ENCODE measurements around the gene RAB33B.
A peak's percentile ranks its signal among the peaks of the same experiment; 100 is the strongest.
"Not testable (repeated sequence)": the region's sequence is repeated elsewhere in the genome, so short reads cannot be mapped to it uniquely, and the experiment has no call there.

RAB33B gene

DNA sequence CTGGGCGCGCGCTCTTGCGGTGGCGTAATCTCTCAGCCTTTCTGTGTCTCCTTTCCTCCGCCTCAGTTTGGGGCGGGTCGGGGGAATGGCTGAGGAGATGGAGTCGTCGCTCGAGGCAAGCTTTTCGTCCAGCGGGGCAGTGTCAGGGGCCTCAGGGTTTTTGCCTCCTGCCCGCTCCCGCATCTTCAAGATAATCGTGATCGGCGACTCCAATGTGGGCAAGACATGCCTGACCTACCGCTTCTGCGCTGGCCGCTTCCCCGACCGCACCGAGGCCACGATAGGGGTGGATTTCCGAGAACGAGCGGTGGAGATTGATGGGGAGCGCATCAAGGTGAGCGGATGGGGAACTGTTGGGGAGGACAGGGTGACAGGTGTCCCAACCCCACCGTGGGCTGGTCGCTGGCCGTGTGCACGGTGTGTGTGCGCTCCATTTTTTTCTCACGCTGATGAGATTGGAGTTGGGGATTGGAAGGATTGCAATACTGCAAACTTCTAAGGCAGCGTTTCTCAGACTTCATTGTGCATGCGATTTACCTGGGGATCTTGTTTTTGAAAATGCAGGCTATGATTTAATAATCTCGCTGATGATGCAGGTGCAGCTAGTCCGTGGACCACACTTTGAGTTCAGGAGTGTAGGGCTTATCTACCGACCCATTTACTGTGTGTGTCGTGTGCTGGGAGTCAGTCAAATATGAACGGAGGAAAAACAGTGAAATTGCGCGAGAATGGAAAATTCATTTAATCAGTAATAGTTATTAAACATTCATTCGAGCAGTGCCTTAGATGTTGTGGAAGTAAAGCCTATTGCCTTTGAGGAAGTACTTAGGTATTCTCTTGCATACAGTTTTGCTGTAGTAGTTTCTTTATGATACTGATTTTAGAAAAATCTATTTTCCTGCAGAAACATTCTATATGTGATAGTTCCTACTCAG lies at the start of gene RAB33B:
TSS of gene RAB33B (plus strand) at position 11 of the 935 bp plus-strand sequence. CDS start at position 86, 75 bp downstream.
- peak; percentile 53; the same call in 1 of the 2 replicates for TF ChIP-seq POLR2A (IDR thresholded peaks at IDR 0.05; ENCODE audit: low read depth, low read length)
- no peak for FAIRE-seq

DNA sequence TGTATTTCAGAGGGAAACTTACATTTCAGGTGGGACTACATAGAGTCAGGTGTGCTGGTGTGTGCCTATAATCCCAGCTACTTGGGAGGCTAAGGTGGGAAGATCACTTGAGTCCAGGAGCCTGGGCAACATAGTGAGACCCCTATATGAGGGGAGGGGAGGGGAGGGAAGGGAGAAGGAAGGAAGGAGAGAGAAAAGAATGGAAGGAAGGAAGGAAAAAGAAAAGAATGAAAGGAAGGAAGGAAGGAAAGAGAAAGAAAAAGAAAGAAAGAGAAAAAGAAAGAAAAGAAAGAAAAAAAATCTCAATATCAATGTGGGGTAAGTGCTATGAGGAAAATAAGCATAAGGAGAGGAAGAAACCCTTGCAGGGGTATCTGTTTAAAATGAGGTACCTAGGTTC lies 43.6 kb upstream of the RAB33B start:
- DNase-seq (ENCODE audit: insufficient read length, low spot score) (no peak), FAIRE-seq (no peak)
- no peak for TF ChIP-seq POLR2A (IDR thresholded peaks at IDR 0.05; ENCODE audit: low read depth, low read length)

More for the DNA sequence above, at the start of gene RAB33B:
- no peak for DNase-seq (ENCODE audit: insufficient read length, low spot score)

DNA sequence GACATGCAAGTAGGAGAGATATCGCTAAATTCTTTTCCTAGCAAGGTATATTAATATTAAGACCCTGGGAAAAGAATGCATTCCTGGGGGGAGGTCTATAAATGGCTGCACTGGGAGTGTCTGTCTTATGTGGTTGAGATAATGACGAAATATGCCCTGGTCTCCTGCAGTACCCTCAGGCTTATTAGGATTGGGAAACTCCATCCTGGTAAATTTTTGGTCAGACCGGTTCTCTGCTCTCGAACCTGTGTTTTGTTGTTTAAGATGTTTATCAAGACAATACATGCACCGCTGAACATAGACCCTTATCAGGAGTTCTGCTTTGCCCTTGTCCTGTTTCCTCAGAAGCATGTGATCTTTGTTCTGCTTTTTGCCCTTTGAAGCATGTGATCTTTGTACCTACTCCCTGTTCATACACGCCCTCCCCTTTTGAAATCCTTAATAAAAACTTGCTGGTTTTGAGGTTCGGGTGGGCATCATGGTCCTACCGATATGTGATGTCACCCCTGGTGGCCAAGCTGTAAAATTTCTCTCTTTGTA lies 39.2 kb upstream of the RAB33B start:
- not testable (repeated sequence) for FAIRE-seq; DNase-seq (ENCODE audit: insufficient read length, low spot score)

DNA sequence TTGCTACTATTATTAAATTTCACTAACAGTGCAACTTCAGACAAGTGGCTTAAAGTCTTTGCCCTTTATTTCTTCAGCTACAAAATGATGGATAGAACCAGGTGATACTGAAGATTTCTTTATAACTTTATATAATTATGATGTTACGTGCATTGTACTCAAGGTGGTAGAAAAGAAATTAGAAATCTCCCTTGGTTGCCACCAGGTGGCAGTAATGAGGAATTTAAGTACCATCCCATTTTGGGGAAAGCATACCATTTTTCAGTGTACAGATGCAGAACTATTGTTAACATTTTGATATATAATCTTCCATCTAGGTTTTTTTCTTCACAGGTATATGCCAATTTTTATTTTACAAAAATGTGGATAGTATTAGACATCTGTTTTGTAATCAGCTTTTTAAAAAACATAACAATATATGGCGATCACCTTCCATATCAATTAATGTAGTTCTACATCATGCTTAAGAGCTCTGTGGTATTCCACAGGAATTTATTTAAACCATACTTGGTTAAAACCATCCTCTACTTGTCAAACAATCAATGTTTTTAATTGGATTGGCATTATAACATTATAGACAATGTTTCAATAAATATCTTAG lies 37.7 kb upstream of the RAB33B start:
- DNase-seq (ENCODE audit: insufficient read length, low spot score) (no peak), FAIRE-seq (no peak)
- no peak for TF ChIP-seq POLR2A (IDR thresholded peaks at IDR 0.05; ENCODE audit: low read depth, low read length)

DNA sequence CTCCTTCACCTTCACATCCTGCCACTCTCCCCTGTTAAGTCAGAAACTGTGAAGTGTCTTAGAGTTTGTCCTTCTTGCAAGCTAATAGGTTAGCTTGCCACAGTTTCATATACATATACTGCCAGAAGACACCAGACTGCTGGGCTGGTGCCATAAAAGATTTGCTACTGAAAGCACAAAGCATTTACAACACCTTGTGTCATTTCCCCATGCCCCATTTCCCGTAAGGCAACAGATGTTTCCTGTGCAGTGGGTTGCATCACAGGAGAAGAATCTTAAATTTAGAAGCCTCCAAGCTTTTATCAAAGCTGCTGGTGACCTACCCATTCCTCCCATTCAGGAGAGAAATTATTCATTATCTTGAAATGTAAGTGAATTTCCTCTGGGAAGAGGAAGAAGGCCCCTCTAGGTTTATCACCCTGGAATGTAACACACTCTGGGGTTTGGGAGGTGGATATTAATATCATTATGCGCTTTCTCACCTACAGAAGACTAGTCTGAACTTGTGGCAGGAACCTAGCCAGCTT lies 34.5 kb upstream of the RAB33B start:
- FAIRE-seq, result no peak
- no peak for TF ChIP-seq POLR2A (IDR thresholded peaks at IDR 0.05; ENCODE audit: low read depth, low read length)
- DNase-seq (ENCODE audit: insufficient read length, low spot score), result no peak

DNA sequence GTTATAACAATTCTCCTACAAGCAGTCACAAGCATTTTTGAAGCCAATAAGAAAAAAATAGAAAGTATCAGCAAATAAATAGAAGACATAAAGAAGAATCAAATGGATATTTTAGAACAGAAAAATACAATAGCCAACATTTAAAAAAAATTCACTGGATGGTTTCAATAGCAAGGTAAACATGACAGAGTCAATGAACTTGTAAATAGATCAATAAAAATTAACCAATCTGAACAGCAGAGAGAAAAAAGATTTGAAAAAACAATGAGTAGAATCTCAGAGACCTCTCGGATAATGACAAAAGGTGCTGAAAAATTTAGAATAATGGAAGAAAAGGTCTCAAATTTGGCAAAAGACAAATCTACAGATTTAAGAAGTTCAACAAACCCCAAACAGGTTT lies 33.3 kb upstream of the RAB33B start:
- DNase-seq (ENCODE audit: insufficient read length, low spot score) (no peak), FAIRE-seq (no peak)
- TF ChIP-seq POLR2A (IDR thresholded peaks at IDR 0.05; ENCODE audit: low read depth, low read length), result no peak

DNA sequence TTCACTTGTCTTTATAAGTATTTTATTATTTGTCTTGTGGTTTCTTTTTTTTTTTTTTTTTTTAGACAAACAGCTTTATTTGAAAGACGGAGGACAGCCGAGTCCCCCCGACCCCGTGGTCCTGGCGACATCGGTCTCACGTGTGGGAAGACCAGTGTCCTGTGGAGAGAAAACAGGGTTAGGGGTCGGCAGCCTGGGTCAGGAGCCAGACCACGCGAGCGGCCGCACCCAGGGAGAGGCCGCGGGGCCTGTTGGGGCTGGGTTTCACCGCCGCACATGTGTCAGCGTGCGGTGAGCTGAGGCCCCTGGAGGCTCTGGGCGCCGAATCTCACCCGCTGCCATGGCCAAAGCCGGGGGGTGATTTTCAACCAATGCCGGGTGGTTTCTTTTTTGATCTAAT lies 17.8 kb upstream of the RAB33B start:
- FAIRE-seq, result no peak
- no peak for TF ChIP-seq POLR2A (IDR thresholded peaks at IDR 0.05; ENCODE audit: low read depth, low read length)
- DNase-seq (ENCODE audit: insufficient read length, low spot score), result no peak

DNA sequence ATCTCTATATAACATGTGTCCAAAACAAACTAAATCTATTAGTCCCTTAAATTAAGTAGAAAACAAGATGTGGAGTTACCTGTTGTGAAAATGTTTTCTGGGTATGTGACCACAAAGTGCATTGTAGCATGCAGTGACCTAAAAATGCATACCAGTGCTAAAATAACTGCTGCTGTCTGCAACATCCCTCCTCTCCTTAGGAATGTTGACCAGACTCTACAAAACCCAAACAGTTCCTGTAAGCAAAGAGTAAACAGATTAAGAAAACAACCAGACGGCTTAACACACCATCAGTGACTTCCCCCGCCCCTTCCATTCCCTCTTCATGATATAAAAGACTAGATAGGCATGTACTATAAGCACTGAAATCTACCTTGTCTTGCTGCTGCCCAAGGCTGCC lies 15.8 kb upstream of the RAB33B start:
- TF ChIP-seq POLR2A (IDR thresholded peaks at IDR 0.05; ENCODE audit: low read depth, low read length), result no peak
- DNase-seq (ENCODE audit: insufficient read length, low spot score) (no peak), FAIRE-seq (no peak)

DNA sequence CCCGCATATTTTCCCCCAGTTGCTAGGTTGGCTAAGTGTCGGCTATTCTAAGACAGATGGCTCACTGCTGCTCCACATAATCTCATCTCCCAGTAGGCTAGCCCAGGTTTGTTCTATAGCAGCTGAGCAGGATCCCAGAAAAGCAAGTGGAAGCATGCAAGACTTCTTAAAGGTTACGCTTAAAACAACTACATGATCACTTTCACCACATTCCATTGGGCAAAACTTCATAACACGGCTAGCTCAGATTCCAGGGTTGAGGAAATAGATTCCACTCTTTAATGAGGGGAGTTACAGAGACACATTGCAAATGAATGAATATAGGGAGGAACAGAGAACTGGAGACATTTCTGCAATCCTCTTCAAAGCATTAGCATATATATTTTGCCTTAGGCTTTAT lies 12.9 kb upstream of the RAB33B start:
- FAIRE-seq, result no peak
- DNase-seq (ENCODE audit: insufficient read length, low spot score), result no peak
- TF ChIP-seq POLR2A (IDR thresholded peaks at IDR 0.05; ENCODE audit: low read depth, low read length), result no peak

DNA sequence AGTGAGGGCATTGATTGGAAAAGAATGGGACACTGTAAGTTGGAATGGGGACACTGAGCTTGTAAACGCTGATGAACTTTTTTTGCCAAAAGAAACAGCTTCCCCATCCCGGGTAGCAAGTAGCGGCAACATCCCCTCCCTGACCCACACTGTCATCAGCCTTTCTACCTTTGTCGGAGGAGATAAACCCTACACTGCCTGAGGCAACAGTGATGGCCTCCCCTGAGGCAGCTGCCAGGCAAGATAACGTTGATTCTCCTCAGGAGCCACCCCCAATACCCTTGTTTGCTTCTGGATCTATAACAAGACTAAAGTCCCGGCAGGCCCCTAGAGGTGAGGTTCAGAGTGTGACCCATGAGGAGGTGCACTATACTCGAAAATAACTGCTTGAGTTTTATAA lies 10.3 kb upstream of the RAB33B start:
- no peak for FAIRE-seq
- no peak for TF ChIP-seq POLR2A (IDR thresholded peaks at IDR 0.05; ENCODE audit: low read depth, low read length)
- no peak for DNase-seq (ENCODE audit: insufficient read length, low spot score)

DNA sequence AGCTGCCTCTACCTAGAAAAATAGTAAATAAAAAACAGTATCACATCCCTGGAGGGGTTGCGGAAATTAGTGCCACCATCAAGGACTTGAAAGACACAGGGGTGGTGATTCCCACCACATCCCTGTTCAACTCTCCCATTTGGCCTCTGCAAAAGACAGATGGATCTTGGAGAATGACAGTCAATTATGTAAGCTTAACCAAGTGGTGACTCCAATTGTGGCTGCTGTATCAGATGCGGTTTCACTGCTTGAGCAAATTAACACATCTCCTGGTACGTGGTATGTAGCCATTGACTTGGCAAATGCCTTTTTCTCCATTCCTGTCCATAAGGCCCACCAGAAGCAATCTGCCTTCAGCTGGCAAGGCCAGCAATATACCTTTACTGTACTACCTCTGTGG lies 9.0 kb upstream of the RAB33B start:
- not testable (repeated sequence) for DNase-seq (ENCODE audit: insufficient read length, low spot score); FAIRE-seq

DNA sequence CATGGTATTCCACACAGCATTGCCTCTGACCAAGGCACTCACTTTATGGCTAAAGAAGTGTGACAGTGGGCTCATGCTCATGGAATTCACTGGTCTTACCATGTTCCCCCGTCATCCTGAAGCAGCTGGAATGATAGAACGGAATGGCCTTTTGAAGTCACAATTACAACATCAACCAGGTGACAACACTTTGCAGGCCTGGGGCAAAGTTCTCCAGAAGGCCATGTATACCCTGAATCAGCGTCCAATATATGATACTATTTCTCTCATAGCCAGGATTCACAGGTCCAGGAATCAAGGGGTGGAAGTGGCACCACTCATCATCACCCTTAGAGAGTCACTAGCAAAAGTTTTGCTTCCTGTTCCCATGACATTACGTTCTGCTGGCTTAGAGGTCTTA lies 6.8 kb upstream of the RAB33B start:
- not testable (repeated sequence) for FAIRE-seq; DNase-seq (ENCODE audit: insufficient read length, low spot score)

DNA sequence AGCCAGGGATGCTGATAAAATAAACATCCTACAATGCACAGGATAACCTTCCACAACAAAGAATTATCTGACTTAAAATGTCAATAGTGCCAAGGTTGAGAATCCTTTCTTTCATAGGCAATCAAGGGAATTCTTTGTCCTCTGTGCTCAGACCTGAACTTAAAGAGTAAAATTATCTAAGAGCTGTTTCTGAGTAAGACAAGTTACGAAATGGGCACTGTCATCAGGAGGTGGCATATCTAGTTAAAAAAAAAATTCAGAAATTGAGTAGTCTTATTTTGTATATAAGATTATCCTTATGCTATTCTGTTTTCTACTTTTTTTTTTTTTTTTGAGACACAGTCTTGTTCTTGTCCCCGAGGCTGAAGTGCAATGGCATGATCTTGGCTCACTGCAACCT lies 3.3 kb upstream of the RAB33B start:
- no peak for FAIRE-seq
- TF ChIP-seq POLR2A (IDR thresholded peaks at IDR 0.05; ENCODE audit: low read depth, low read length), result no peak
- DNase-seq (ENCODE audit: insufficient read length, low spot score), result no peak

DNA sequence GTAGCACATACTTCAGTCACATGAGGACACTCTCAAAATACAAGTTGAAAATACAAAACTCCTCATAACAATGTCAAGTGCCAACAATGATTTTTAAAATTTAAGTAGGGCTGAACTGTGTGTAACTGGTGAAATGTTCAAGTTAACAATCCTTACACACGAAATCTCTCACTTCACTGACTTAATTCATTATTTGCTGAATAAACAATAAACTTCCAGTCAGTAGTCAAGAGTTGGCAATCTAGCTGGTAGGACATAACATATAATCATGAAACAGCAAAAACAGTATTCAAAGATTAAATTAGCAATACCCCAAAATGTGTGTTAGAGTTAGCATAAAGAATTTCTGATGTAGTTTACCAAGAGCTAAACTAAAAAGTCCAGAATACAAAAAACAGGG lies 1.9 kb upstream of the RAB33B start:
- no peak for DNase-seq (ENCODE audit: insufficient read length, low spot score)
- no peak for TF ChIP-seq POLR2A (IDR thresholded peaks at IDR 0.05; ENCODE audit: low read depth, low read length)
- FAIRE-seq, result no peak

DNA sequence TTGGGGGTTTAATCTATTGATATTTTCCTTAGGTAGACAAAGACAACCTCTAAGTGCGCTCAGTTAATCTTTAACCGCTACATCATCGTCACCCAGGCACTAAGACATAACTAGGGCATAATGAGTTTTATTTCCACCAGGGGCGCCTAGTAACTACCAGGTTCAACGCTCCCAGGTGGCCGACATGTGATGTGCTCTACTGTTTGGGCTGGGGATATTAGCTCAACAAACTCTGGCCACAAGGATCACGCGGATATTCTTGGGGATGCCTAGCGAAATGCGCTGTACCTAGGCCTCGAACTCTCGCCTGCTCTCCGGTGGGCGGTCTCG lies 915 bp upstream of the RAB33B start:
- FAIRE-seq (no peak), DNase-seq (ENCODE audit: insufficient read length, low spot score) (no peak)
- TF ChIP-seq POLR2A (IDR thresholded peaks at IDR 0.05; ENCODE audit: low read depth, low read length), result no peak
